Mucosa of rectum (tissue), 2 donors: Measurements from ENCODE around the gene PRR19.
A peak's percentile ranks its signal among the peaks of the same experiment; 100 is the strongest.

Source experiments
- H3K27ac ChIP-seq, 2 donors: one replicate each; pipeline ENCODE4 v1.7.0; 2013; ENCODE audit warnings: inconsistent platforms in 2 of 2, low read depth in 2 of 2, low read length in 2 of 2
- H3K27me3 ChIP-seq, 2 donors: one replicate each; pipeline ENCODE4 v1.7.0; 2013; ENCODE audit warnings: low read length in 2 of 2; ENCODE audit not compliant: control insufficient read depth in 2 of 2, insufficient read depth in 2 of 2
- H3K36me3 ChIP-seq, 2 donors: one replicate each; pipeline ENCODE4 v1.7.0; 2013; ENCODE audit warnings: low read length in 2 of 2; ENCODE audit not compliant: control insufficient read depth in 2 of 2, insufficient read depth in 2 of 2
- H3K4me1 ChIP-seq, 2 donors: one replicate each; pipeline ENCODE4 v1.7.0; 2013; ENCODE audit warnings: low read length in 2 of 2, mild to moderate bottlenecking in 1 of 2; ENCODE audit not compliant: control insufficient read depth in 2 of 2, insufficient read depth in 2 of 2
- H3K4me3 ChIP-seq, 2 donors: one replicate each; pipeline ENCODE4 v1.7.0; 2013; ENCODE audit warnings: low read length in 2 of 2
- H3K9ac ChIP-seq, 2 donors: one replicate each; pipeline ENCODE4 v1.7.0; 2013; ENCODE audit warnings: low read length in 2 of 2, low read depth in 1 of 2, mild to moderate bottlenecking in 1 of 2
- H3K9me3 ChIP-seq, 2 donors: one replicate each; pipeline ENCODE4 v1.7.0; 2013; ENCODE audit warnings: low read length in 2 of 2; ENCODE audit not compliant: control insufficient read depth in 2 of 2
- donor health status: healthy.
- donor health status: Normal muscosa, but diverticular disease.

The PRR19 gene

GRCh38 chr19:42313096-42313839 lies 11.3 kb downstream of the PRR19 start, which contains the start of gene TMEM145:
TMEM145 (plus strand) TSS chr19:42313309; CDS start chr19:42313377, 68 bp downstream.
- H3K9ac ChIP-seq = no peak within 1 kb of the TSS
- peaks cover 14 to 30% of the 10 kb centered on the region in 2 donors for H3K27me3 ChIP-seq
- H3K27ac ChIP-seq = no peak within 1 kb of the TSS

GRCh38 chr19:42313840-42314755 lies 12.2 kb downstream of the PRR19 start:
- H3K4me1 ChIP-seq = peaks cover 4 to 6% of the 10 kb centered on the region in 2 donors
- H3K9me3 ChIP-seq = no peaks in the 10 kb centered on the region
- no peak overlapping the region for H3K27ac ChIP-seq
- no peaks in the 10 kb centered on the region for H3K36me3 ChIP-seq
- peaks cover 14 to 30% of the 10 kb centered on the region in 2 donors for H3K27me3 ChIP-seq
- no peak overlapping the region for H3K9ac ChIP-seq
- H3K4me3 ChIP-seq = no peak overlapping the region

More at GRCh38 chr19:42313096-42313839, 11.3 kb downstream of the PRR19 start, which contains the start of gene TMEM145:
- no peaks in the 10 kb centered on the region for H3K36me3 ChIP-seq
- peak within 1 kb of the TSS; percentile 43 to 48 for H3K4me3 ChIP-seq
- no peaks in the 10 kb centered on the region for H3K9me3 ChIP-seq
- H3K4me1 ChIP-seq = peaks cover 4 to 6% of the 10 kb centered on the region in 2 donors

DNA sequence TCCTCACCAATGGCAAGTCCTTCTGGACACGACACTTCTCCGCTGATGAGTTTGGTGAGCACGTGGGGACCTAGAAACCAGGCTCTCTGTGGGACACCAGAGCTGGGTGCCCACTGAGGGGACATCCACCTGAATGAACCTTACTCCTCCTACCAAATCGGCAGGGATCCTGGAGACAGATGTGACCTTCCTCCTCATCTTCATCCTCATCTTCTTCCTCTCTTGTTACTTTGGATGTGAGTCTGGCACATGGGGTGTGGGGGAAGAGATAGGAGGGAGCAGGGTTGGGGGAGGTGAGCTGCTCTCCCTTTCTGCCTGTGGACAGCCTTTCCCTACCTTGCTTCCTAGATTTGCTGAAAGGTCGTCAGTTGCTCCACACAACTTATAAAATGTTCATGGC lies 13.1 kb downstream of the PRR19 start:
- Histone ChIP-seq H3K4me1 (peaks cover 4 to 6% of the 10 kb centered on the region in 2 donors), H3K36me3 (no peaks in the 10 kb centered on the region), H3K27ac (no peak overlapping the region), H3K27me3 (peaks cover 14 to 29% of the 10 kb centered on the region in 2 donors), H3K9ac (no peak overlapping the region), H3K4me3 (no peak overlapping the region), H3K9me3 (no peaks in the 10 kb centered on the region)

GRCh38 chr19:42316223-42317211 lies 14.6 kb downstream of the PRR19 start:
- H3K9me3 ChIP-seq = no peaks in the 10 kb centered on the region
- H3K4me3 ChIP-seq = peak overlapping the region in 1 of 2 donors; percentile 30
- peaks cover 14 to 29% of the 10 kb centered on the region in 2 donors for H3K27me3 ChIP-seq
- H3K36me3 ChIP-seq = no peaks in the 10 kb centered on the region
- H3K4me1 ChIP-seq = peaks cover 4 to 6% of the 10 kb centered on the region in 2 donors
- H3K9ac ChIP-seq = no peak overlapping the region
- no peak overlapping the region for H3K27ac ChIP-seq

GRCh38 chr19:42317535-42317934 lies 15.6 kb downstream of the PRR19 start:
- Histone ChIP-seq H3K4me1 (peaks cover 4 to 6% of the 10 kb centered on the region in 2 donors), H3K4me3 (no peak overlapping the region), H3K36me3 (no peaks in the 10 kb centered on the region), H3K27ac (no peak overlapping the region), H3K9ac (no peak overlapping the region), H3K27me3 (peaks cover 15 to 24% of the 10 kb centered on the region in 2 donors), H3K9me3 (no peaks in the 10 kb centered on the region)

GRCh38 chr19:42322305-42322704 lies 20.4 kb downstream of the PRR19 start:
- Histone ChIP-seq H3K4me1 (peaks cover 10 to 13% of the 10 kb centered on the region in 2 donors), H3K9ac (no peak overlapping the region), H3K9me3 (no peaks in the 10 kb centered on the region), H3K27me3 (peaks cover 10 to 18% of the 10 kb centered on the region in 2 donors), H3K36me3 (no peaks in the 10 kb centered on the region), H3K4me3 (no peak overlapping the region), H3K27ac (no peak overlapping the region)

DNA sequence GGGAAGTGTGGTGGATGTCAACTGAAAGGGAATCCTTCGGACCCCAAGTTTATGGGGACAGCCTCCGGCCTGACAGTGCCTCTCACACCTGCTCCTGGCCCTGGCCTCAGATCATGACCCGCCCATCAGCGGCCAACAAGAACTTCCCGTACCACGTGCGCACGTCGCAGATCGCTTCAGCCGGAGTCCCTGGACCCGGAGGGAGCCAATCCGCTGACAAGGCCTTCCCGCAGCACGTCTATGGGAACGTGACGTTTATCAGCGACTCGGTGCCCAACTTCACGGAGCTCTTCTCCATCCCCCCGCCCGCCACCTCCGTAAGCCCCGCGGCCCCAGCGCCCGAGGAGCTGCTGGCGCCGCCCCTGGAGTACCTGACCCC lies 21.5 kb downstream of the PRR19 start:
- H3K4me1 ChIP-seq = peaks cover 10 to 13% of the 10 kb centered on the region in 2 donors

GRCh38 chr19:42323852-42324654 lies 22.1 kb downstream of the PRR19 start:
- H3K27ac ChIP-seq = no peak overlapping the region
- H3K27me3 ChIP-seq = peaks cover 10 to 18% of the 10 kb centered on the region in 2 donors

More for the DNA sequence above, 21.5 kb downstream of the PRR19 start:
- H3K9ac ChIP-seq = no peak overlapping the region
- H3K36me3 ChIP-seq = no peaks in the 10 kb centered on the region
- peaks cover 10 to 18% of the 10 kb centered on the region in 2 donors for H3K27me3 ChIP-seq
- H3K4me3 ChIP-seq = no peak overlapping the region
- no peaks in the 10 kb centered on the region for H3K9me3 ChIP-seq
- no peak overlapping the region for H3K27ac ChIP-seq

More at GRCh38 chr19:42323852-42324654, 22.1 kb downstream of the PRR19 start:
- peaks cover 10 to 13% of the 10 kb centered on the region in 2 donors for H3K4me1 ChIP-seq
- no peaks in the 10 kb centered on the region for H3K36me3 ChIP-seq
- no peak overlapping the region for H3K4me3 ChIP-seq
- no peaks in the 10 kb centered on the region for H3K9me3 ChIP-seq
- no peak overlapping the region for H3K9ac ChIP-seq
